Measurements from ENCODE around the gene KIAA1614.

Gene KIAA1614

DNA sequence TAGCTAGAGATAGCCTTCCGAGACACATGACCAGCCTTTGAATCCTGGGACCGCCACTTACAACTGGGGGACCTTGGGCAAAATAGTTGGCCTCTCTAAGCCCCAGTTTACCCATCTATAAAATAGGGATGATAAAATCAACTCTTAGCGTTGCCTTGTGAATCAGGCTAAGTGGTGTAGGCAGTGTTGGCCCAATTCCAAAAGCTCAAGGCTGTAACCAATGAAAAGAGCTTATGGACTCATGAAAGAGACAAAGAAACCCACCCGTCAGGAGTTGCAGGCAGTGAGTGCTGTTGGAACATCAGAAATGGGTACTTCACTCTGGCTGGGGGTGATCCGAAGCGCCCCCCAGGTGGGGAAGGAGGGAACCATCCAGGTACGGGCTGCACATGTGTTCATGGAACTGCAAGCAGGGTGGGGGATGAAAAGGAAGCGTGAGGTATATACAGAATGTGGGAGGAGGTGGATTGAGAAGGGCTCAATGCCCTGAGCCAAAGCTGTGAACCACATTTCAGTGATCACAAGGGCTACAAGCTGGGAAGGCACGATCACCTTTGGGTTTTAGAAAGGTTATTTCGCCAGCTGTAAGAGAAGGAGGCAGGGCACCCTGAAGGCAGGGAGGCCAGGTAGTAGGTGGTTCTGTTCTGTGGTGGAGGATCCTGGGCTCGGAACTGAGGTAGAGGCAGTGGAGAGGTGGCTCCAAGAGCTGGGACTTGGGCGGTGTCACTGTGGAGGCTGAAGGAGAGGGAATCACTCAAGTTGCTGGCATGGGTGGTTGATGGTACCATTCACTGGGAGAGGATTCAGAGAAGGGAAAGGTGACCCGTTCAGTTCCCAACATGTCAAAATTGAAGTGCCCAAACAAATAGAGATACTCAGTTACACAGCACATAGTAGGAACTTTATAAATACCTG is 11.4 kb upstream of the KIAA1614 start:
- DNase-seq: no peak
- in situ Hi-C loops (cut with MboI; ENCODE audit: low pct_unique_long_range_greater_than_20kb, low sequenced_read_pairs): no loop called here

DNA sequence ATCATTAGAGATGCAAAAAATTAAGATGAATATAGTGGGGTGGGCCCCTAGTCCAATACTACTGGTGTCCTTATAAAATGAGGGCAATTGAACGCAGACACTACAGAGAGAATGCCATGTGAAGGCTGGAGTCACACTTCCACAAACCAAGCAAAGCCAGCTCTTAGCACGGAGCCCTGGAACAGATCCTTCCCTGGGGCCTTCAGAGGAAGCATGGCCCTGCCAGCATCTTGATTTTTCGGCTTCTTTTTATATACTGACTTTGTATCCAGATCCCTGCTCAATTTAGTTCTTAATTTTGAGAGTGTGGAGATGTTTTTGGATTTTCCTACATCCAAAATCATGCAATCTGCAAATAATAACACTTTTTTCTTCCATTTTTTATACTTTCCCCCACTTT is 10.2 kb upstream of the KIAA1614 start:
- DNase-seq: no peak
- in situ Hi-C loops (cut with MboI; ENCODE audit: low pct_unique_long_range_greater_than_20kb, low sequenced_read_pairs): no loop called here

DNA sequence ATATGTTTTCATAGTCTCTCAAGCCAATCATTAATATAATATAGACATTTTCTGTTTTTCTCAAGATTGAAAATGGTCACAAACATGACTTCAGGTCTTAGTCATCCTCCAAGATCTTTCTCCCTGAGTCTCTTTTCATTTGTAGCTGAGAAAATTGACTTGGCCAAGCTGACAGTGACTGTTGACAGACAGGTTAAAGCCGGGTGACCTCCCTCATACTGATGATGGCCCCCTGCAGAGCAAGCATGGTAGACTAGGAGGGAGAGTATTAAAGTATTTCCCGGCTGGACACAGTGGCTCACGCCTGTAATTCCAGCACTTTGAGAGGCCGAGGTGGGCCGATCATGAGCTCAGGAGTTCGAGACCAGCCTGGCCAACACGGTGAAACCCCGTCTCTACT is 6.8 kb upstream of the KIAA1614 start:
- in situ Hi-C loops (cut with MboI; ENCODE audit: low pct_unique_long_range_greater_than_20kb, low sequenced_read_pairs): no loop called here
- no peak for DNase-seq

- in situ Hi-C loops (cut with MboI; ENCODE audit: low pct_unique_long_range_greater_than_20kb, low sequenced_read_pairs): no loop called here
Measured at GRCh38 chr1:180906511-180906910, 6.2 kb upstream of the KIAA1614 start.

GRCh38 chr1:180907313-180908055 is 5.2 kb upstream of the KIAA1614 start:
- in situ Hi-C loops (cut with MboI; ENCODE audit: low pct_unique_long_range_greater_than_20kb, low sequenced_read_pairs): no loop called here
- DNase-seq: no peak

More at GRCh38 chr1:180906511-180906910, 6.2 kb upstream of the KIAA1614 start:
- no peak for DNase-seq

DNA sequence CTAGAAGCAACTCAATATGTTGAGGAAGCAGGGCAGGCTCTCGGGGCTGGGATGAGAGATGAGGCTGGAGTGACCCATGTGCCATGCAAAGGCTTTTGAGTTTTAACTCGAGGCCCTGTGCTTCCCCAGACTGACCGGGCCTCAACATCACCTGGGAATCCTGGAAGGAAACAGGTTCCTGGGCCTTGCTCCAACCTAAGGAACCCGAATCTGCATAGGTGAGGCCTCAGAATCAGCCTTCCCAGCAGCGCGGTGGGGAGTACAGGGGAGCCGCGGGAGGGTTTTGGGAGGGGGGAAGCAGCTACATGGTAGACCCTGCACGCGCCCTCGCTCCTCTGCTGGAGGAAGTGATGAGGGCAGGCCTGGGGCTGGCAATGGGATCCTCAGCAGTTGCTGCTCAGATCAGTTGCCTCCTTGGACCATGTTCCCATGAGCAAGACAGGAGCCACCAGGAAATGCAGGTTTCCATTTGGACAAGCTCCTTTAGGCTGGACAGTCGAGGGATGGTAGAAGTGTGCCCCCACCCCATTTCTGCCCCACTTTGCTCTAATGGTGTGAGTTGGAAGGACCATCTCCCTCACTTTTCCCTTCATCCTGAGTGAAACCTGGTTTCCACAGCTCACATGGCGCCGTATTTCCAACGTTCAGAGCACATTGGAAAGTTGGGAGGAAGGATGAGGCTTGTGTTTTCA is 4.5 kb upstream of the KIAA1614 start:
- DNase-seq: no peak
- in situ Hi-C loops (cut with MboI; ENCODE audit: low pct_unique_long_range_greater_than_20kb, low sequenced_read_pairs): no loop called here

DNA sequence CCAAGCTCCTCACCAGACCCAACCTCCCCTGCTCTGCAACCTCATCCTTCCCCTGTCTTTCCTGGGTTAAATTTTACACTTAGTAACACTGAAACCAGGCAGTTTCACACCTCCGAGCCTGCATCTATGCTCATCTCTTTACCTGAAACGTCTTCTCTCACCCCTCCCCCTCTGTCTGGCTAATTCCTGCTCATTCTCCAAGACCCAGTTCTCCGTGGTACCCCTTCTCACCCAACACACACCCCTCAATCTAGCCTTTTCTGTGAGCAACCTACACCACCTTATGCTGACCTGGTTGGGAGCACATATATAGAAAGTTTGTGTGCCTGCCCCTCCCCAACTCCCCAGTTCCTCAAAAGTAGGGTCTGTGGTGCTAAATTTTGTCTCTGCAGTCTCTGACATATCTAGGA is 3.7 kb upstream of the KIAA1614 start:
- in situ Hi-C loops (cut with MboI; ENCODE audit: low pct_unique_long_range_greater_than_20kb, low sequenced_read_pairs): no loop called here
- no peak for DNase-seq

DNA sequence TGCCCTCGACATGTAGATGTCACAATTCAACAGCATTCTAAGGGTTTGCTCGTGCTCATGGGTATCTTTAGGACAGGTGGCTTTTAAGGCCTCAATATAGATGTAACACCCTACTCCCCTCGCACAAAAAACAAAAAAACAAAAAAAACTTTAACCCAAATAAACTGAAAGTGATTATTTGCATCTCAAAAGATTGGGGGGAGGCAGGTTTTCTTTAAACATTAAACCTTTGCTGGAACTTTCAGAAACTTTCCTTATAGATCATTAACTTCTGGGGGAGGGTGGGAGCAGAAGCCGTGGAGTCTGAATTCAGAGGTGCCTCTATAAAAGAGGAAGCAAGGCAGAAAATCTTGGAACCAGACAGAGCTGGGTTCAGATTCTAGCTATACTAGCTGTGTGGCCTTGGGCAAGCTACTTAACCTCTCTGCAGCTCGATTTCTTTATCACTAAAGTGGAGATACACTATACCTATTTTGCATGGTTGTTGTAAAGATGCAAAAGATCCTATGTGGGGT is 3.2 kb upstream of the KIAA1614 start:
- in situ Hi-C loops (cut with MboI; ENCODE audit: low pct_unique_long_range_greater_than_20kb, low sequenced_read_pairs): no loop called here
- no peak for DNase-seq

GRCh38 chr1:180911640-180912191 is 981 bp upstream of the KIAA1614 start:
- in situ Hi-C loops (cut with MboI; ENCODE audit: low pct_unique_long_range_greater_than_20kb, low sequenced_read_pairs): no loop called here
- peak; percentile 22 for DNase-seq

- DNase-seq: peak; percentile 21
- in situ Hi-C loops (cut with MboI; ENCODE audit: low pct_unique_long_range_greater_than_20kb, low sequenced_read_pairs): no loop called here
Measured at GRCh38 chr1:180912211-180912800, 391 bp upstream of the KIAA1614 start.

- in situ Hi-C loops (cut with MboI; ENCODE audit: low pct_unique_long_range_greater_than_20kb, low sequenced_read_pairs): no loop called here
- DNase-seq: no peak
Measured at GRCh38 chr1:180915426-180915965, 2.8 kb downstream of the KIAA1614 start.

- DNase-seq: no peak
- in situ Hi-C loops (cut with MboI; ENCODE audit: low pct_unique_long_range_greater_than_20kb, low sequenced_read_pairs): no loop called here
Measured at GRCh38 chr1:180916012-180916770, 3.5 kb downstream of the KIAA1614 start.

- in situ Hi-C loops (cut with MboI; ENCODE audit: low pct_unique_long_range_greater_than_20kb, low sequenced_read_pairs): no loop called here
- no peak for DNase-seq
Measured at GRCh38 chr1:180916771-180917170, 4.1 kb downstream of the KIAA1614 start.

DNA sequence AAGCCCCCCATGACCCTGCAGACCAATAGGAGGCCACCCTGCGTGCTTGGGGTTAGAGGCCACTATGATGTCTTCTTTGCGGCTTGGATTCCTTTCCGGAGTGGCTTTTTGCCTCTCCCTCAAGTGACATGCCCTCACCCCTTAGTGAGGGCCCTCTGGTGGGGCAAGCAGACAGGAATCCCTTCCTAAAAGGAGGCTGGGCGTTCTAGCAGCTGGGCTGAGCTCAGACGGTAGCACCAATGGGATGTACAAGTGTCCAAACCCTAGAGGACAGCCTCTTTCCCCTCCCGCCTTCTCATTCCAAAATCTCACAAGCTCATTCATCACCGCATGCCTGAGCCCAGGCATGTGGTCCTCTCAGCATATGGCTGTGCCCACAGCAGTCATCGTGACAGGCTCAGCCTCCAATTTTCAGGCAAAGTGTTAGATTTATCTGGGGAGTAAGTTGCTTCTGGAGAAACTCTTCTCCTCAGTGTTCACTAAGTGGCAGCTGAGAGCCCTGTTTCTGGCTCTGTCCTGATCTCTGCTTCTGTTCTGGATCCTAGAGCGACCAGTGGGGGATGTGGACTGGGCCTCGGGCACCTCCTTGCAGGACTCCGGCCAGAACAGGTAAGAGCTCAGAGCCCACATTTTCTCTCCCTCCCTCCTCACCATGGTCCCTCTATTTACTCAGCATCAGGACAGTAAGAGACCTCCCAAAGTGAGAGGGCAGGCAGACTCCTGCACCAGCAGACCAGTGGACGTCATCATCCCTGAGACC is 4.8 kb downstream of the KIAA1614 start:
- DNase-seq: peak; percentile 60
- in situ Hi-C loops (cut with MboI; ENCODE audit: low pct_unique_long_range_greater_than_20kb, low sequenced_read_pairs): no loop called here

DNA sequence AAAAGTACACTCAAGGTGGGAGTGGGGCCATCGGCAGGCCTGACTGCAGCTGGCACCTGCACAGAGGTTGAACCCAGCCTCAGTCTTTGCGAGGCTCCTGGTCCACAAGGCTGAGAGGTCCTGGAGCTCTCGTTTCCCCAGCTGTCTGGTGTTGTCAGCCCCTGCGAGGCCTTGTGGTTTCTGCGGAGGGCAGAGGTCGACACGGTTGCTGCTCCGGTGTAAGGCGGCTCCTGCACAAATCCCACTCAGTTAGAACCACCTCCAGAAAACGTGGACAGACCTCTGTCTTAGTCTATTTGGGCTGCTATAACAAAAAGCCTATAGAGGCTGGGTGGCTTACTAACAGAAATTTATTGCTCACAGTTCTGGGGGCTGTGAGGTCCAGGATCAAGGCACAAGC is 5.8 kb downstream of the KIAA1614 start:
- in situ Hi-C loops (cut with MboI; ENCODE audit: low pct_unique_long_range_greater_than_20kb, low sequenced_read_pairs): no loop called here
- no peak for DNase-seq

DNA sequence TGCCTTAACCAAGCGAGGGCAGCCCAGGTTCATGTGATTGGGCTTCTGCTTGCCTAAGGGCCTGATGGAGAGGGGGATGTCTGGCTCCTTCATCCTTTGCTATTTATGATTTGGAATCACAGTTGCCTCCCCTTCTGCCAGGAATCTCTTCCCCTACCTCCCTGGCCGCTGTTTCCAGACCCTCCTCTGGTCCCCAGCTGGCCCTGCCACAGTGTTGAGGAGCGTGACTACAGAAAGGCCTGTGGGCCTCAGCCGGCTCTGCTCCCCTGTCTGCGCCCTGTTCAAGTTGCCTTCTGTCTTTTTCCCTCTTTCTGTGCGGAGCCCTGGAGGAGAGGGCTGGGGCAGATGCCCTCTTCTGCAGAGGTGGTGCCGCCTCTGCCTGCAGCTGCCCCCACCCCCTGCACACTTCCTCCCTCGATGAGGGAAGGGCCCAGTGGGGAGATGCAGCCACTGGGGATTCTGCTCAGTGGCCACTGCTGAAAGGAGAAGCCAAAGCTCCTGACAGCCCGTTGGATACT is 6.5 kb downstream of the KIAA1614 start:
- in situ Hi-C loops (cut with MboI; ENCODE audit: low pct_unique_long_range_greater_than_20kb, low sequenced_read_pairs): no loop called here
- no peak for DNase-seq

DNA sequence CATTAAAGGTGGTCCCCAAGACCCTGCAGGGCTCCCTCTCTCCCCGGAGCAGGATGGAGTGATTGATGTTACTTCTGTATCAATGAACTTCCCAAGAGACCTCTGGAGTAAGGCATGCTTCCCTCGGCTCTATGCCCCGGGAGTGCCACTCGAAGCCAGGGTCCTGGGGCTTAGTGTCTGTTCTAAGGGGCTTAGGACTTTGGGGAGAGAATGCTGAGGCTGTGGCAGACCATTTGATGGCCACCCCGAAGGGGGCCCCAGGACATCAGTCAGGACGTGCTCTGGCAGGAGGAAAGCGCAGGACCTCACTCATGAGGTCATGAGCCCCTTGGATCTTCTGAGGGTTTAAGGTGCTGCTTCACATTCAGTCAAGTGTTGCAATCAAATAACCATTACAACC is 7.5 kb downstream of the KIAA1614 start:
- in situ Hi-C loops (cut with MboI; ENCODE audit: low pct_unique_long_range_greater_than_20kb, low sequenced_read_pairs): no loop called here
- DNase-seq: no peak

All from KBM-7 (cell line).